ENCODE measurements around the gene EGFR.

The EGFR gene

GRCh38 chr7:55124989-55125875, 106.4 kb downstream of the EGFR start:
- TF ChIP-seq, protein P1, sequence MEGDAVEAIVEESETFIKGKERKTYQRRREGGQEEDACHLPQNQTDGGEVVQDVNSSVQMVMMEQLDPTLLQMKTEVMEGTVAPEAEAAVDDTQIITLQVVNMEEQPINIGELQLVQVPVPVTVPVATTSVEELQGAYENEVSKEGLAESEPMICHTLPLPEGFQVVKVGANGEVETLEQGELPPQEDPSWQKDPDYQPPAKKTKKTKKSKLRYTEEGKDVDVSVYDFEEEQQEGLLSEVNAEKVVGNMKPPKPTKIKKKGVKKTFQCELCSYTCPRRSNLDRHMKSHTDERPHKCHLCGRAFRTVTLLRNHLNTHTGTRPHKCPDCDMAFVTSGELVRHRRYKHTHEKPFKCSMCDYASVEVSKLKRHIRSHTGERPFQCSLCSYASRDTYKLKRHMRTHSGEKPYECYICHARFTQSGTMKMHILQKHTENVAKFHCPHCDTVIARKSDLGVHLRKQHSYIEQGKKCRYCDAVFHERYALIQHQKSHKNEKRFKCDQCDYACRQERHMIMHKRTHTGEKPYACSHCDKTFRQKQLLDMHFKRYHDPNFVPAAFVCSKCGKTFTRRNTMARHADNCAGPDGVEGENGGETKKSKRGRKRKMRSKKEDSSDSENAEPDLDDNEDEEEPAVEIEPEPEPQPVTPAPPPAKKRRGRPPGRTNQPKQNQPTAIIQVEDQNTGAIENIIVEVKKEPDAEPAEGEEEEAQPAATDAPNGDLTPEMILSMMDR (IDR thresholded peaks at IDR 0.05; ENCODE audit: borderline replicate concordance, control extremely low read depth, extremely low read depth, insufficient read depth, missing control alignments) = no peak
- in situ Hi-C loops (cut with MboI; ENCODE audit: low sequenced_read_pairs, unreplicated experiment) = no loop called here
- no peak for DNase-seq (ENCODE audit: low spot score)

DNA sequence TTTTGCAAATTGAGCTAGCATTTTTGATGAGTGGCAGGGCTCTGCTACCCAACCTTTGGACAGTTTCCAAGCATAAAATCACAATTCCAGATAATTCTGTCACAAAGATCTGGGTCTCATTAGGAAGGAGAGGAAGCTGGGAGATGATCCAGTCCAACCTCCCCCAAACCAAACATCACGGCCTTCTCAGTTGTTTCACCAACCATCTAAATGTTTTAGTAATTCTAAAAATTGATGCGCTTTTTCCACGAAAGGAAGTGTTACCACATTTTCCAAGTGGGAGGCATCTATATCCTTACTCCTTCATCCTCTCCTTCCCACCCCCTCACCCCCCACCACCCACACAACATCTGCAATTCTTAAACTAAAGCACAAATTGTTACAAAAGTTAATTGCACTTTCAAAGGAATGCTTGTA, 108.3 kb downstream of the EGFR start:
- TF ChIP-seq, protein P1 (IDR thresholded peaks at IDR 0.05; ENCODE audit: borderline replicate concordance, control extremely low read depth, extremely low read depth, insufficient read depth, missing control alignments) = no peak
- in situ Hi-C loops (cut with MboI; ENCODE audit: low sequenced_read_pairs, unreplicated experiment) = no loop called here
- no peak for DNase-seq (ENCODE audit: low spot score)

DNA sequence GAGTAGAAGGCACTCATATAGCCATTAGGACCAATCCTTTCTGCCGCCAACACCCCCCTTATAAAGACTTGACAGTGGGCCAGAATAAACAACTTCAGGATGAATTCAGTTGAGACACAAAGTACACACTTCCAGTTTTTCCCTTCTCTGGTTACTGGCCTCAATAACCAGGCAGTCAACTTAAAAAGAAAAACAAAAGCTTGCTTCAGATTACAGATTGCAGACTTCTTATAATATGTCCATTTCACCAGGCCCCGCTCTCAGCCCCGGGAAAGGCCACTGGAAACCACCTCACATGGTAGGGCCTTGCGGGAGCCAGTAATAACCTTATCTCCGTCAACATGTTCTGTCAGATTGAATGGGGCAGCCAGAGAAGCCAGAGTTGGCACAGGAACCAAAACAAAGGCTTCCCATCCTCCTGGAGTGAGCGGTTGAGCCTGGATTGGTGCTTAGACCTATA, 108.8 kb downstream of the EGFR start:
- in situ Hi-C loops (cut with MboI; ENCODE audit: low sequenced_read_pairs, unreplicated experiment) = no loop called here
- TF ChIP-seq, protein P1 (IDR thresholded peaks at IDR 0.05; ENCODE audit: borderline replicate concordance, control extremely low read depth, extremely low read depth, insufficient read depth, missing control alignments) = no peak
- no peak for DNase-seq (ENCODE audit: low spot score)

DNA sequence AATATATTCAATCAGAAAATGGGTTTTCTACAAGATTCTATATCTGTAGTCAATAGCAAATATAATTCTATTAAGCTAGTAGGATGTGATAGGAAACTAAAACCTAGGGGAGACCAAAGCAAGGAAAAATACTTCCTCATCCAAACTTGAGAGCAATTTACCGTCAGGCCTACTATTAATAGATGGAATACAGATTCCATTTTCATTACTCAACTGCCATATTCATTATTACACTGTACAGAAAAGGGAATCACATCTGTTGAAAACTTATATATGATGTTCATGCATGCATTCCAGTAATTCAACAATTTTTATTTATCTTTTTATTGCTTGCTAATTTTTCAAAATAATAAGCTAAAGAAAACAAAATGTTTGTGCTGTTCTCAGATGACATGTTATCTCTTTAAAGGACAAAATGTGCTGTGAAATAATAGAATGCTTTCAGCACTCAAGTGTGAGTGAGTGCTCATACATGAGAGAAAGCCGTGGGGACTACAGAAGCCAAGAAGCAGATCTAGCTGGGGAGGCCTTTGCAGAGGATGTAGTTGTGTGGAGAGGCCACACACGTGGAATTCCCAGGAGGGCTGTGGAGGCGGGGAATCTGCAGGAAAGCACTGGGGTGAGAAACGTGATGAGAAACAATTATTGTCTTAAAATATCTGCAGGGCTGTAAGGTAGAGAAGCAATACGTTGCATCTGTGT, 110.0 kb downstream of the EGFR start:
- DNase-seq (ENCODE audit: low spot score) = no peak
- TF ChIP-seq, protein P1 (IDR thresholded peaks at IDR 0.05; ENCODE audit: borderline replicate concordance, control extremely low read depth, extremely low read depth, insufficient read depth, missing control alignments) = no peak

DNA sequence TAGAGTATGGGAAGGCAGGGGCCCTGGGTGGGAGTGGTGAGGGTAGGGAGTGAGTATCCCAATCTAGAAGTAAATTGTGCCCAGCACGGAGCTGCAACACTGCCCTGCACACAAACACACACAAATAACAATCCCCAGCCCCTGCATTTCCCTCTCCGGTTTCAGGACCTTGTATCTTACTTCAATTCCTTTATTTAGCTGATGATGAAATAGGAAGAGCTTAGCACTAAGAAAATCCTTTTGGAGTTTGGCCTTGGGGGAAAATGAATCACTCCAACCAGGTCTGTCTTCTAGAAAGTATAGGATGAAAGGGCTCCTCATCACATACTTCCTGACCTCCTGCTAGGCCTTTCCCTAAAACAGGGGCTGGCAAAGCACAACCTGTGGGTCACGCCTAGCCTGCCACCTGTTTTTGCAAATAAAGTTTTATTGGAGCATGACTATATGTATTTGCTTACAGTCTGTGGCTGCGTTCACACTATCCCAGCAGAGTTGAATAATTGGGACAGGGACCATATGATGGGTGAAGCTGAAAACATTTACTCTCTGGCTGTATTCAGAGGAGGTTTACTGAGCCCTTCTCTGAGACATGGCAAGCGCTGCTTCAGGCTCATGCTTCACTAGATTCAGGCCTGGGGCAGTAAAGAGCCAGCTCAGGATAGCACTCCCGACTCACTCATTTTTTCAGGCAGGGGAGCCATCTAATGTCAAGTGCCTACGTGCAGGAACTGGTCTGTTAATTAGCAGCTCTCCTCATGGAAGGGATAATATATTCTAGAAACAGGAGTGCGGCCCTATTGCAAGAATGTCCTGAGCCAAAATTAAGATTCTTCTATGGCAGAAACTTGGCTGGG, 111.0 kb downstream of the EGFR start:
- DNase-seq (ENCODE audit: low spot score) = no peak
- TF ChIP-seq, protein P1 (IDR thresholded peaks at IDR 0.05; ENCODE audit: borderline replicate concordance, control extremely low read depth, extremely low read depth, insufficient read depth, missing control alignments) = no peak
- in situ Hi-C loops (cut with MboI; ENCODE audit: low sequenced_read_pairs, unreplicated experiment) = no loop called here

More for the DNA sequence above, 110.0 kb downstream of the EGFR start:
- in situ Hi-C loops (cut with MboI; ENCODE audit: low sequenced_read_pairs, unreplicated experiment) = no loop called here

Data from GM13976 (cell line).